Measurements from ENCODE around the gene FAM120A.

DNA sequence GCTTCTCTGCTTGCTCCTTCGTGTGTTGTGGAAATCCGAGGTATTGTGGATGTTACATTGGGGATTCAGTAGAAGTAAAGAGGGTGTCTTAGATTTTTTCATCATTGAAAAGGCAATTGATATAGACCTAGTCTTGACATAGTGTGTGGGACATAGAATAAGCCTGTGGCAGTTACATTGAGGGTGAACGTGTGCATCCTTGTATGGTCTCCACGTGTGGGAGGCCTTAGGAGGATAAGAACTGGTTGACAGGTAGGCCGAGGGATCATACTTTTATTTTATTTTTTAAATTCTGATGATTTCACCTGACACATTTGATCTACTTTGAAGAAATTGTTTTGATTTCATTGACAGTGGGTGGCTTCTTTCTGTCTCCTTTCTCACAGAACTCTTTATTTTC is 18.9 kb downstream of the FAM120A start:
- TF ChIP-seq TCF7L2 (IDR thresholded peaks at IDR 0.05; ENCODE audit: low read depth, low read length) (no peak), CTCF (IDR thresholded peaks at IDR 0.05) (no peak)
